Type B pancreatic cell (in vitro differentiated cells): ENCODE results near the gene CNKSR3. TPM values are rescaled to one million over a fixed set of nuclear protein-coding genes. Genes with fewer than 3 reads are reported as not detected.

Experiments
- DNase-seq: peaks from one replicate; pipeline ENCODE4 v3.0.0; 2021; ENCODE audit warnings: mixed read lengths; ENCODE audit not compliant: unreplicated experiment; ENCODE audit errors: extremely low spot score
- H3K27ac Mint-ChIP-seq: 2 replicates; pipeline ENCODE4 v1.8.0; 2021; ENCODE audit warnings: mild to moderate bottlenecking, mixed read lengths
- H3K27me3 Mint-ChIP-seq: 2 replicates; pipeline ENCODE4 v1.8.0; 2021; ENCODE audit warnings: mixed read lengths
- H3K36me3 Mint-ChIP-seq: 2 replicates; pipeline ENCODE4 v1.8.0; 2021; ENCODE audit warnings: mixed read lengths
- H3K4me1 Mint-ChIP-seq: one replicate; pipeline ENCODE4 v1.8.0; 2021; ENCODE audit warnings: mixed read lengths; ENCODE audit not compliant: unreplicated experiment
- H3K4me3 Mint-ChIP-seq: 2 replicates; pipeline ENCODE4 v1.8.0; 2021; ENCODE audit warnings: mild to moderate bottlenecking, mixed read lengths
- H3K9me3 Mint-ChIP-seq: 2 replicates; pipeline ENCODE4 v1.8.0; 2021; ENCODE audit warnings: mixed read lengths
- total RNA-seq: library from RNA; stranded (reverse); gene quantifications from 2 replicates; pipeline ENCODE4 v1.2.1, GENCODE V29; 2021; ENCODE audit warnings: low replicate concordance
- TF ChIP-seq, protein P1 (sequence below): fragments of 200-600 bp; sonication (generic); conservative IDR thresholded peaks from 2 replicates; pipeline ENCODE4 v1.5.0; 2021; ENCODE audit warnings: antibody characterized with exemption, mild to moderate bottlenecking

The CNKSR3 gene
- total RNA-seq, 1 donor from 2014 or later, result 31.0 TPM

DNA sequence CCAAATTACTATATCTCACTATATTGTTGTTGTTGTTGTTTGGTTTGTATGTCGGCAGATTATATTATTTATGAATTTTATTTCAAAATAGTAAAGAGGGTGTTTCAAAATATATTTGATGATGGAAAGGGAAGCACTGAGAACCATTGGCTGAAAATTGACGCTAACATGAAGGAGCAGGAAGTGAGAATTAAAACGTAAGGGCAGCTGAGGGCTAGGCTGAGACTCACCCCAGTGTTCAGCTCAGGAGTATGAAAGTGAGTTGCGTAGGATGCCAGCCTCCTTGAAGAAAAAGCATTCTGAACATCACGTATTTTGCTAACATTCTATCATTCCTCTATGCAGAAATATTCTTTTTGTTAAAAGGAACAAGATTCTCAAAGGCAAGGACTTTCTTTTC lies 143.1 kb downstream of the CNKSR3 start:
- Mint-ChIP-seq H3K27me3 (no peaks in the 10 kb centered on the region), H3K27ac (no peak overlapping the region), H3K4me3 (no peak overlapping the region), H3K9me3 (no peaks in the 10 kb centered on the region), H3K4me1 (peaks cover 19% of the 10 kb centered on the region), H3K36me3 (no peaks in the 10 kb centered on the region)
- TF ChIP-seq, protein P1, sequence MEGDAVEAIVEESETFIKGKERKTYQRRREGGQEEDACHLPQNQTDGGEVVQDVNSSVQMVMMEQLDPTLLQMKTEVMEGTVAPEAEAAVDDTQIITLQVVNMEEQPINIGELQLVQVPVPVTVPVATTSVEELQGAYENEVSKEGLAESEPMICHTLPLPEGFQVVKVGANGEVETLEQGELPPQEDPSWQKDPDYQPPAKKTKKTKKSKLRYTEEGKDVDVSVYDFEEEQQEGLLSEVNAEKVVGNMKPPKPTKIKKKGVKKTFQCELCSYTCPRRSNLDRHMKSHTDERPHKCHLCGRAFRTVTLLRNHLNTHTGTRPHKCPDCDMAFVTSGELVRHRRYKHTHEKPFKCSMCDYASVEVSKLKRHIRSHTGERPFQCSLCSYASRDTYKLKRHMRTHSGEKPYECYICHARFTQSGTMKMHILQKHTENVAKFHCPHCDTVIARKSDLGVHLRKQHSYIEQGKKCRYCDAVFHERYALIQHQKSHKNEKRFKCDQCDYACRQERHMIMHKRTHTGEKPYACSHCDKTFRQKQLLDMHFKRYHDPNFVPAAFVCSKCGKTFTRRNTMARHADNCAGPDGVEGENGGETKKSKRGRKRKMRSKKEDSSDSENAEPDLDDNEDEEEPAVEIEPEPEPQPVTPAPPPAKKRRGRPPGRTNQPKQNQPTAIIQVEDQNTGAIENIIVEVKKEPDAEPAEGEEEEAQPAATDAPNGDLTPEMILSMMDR, result no peak
- DNase-seq, result no peak

DNA sequence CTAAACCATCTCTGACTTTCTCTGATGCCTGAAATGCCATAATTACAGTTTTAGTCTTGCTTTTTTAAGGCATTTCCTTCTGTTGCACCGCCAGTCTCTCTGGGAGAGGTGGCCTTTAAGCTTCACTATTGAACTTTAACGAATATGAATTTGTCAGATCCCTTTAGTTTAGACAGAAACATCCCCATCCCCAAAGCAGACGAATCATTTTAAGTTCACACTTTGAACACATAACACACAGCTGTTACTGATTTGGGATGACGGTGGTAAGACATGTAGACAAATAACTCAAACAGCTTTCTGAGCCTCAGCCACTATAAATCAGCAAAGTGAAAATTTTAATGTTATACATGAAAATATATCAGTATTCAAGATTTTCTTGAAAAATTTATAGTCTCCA lies 146.7 kb downstream of the CNKSR3 start:
- no peak overlapping the region for H3K4me3 Mint-ChIP-seq

DNA sequence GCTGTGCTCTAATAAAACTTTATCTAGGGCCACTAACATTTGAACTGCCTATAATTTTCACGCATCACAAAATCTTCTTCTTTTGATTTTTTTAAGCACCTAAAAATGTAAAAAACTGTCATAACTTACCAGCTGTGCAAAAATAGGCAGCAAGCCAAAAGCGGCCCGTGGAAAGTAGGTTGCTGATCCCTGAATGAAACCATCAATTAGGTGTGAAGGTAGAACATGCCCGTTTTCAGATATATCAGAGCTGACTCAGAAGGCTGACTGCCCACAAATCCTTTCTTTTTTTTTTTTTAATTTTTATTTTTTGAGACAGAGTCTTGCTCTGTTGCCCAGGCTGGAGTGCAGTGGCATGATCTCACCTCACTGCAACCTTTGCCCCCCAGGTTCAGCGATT lies 149.0 kb downstream of the CNKSR3 start:
- Mint-ChIP-seq H3K27ac (no peak overlapping the region), H3K4me1 (peaks cover 12% of the 10 kb centered on the region), H3K27me3 (no peaks in the 10 kb centered on the region), H3K36me3 (no peaks in the 10 kb centered on the region), H3K4me3 (no peak overlapping the region), H3K9me3 (peaks cover 4% of the 10 kb centered on the region)
- TF ChIP-seq, protein P1, result no peak
- DNase-seq, result no peak

More for the DNA sequence above, 146.7 kb downstream of the CNKSR3 start:
- Mint-ChIP-seq H3K36me3 (no peaks in the 10 kb centered on the region), H3K4me1 (peaks cover 12% of the 10 kb centered on the region), H3K27me3 (no peaks in the 10 kb centered on the region), H3K9me3 (peaks cover 4% of the 10 kb centered on the region), H3K27ac (no peak overlapping the region)
- TF ChIP-seq, protein P1, result no peak
- no peak for DNase-seq

DNA sequence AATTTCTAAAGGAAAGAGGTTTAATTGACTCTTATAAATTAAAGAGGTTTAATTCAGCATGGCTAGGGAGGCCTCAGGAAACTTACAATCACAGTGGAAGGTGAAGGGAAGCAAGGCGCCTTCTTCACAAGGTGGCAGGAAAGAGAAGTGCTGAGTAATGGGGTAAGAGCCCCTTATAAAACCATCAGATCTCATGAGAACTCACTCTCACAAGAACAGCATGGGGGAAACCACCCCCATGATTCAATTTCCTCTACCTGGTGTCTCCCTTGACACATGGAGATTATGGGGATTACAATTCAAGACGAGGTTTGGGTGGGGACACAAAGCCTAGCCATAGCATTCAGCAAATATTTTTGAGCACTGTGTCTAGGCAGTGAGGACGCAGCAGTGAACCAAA lies 150.0 kb downstream of the CNKSR3 start:
- Mint-ChIP-seq H3K27me3 (no peaks in the 10 kb centered on the region), H3K36me3 (no peaks in the 10 kb centered on the region), H3K4me3 (no peak overlapping the region), H3K4me1 (peaks cover 12% of the 10 kb centered on the region), H3K27ac (no peak overlapping the region), H3K9me3 (peaks cover 4% of the 10 kb centered on the region)
- no peak for DNase-seq
- TF ChIP-seq, protein P1, result no peak

DNA sequence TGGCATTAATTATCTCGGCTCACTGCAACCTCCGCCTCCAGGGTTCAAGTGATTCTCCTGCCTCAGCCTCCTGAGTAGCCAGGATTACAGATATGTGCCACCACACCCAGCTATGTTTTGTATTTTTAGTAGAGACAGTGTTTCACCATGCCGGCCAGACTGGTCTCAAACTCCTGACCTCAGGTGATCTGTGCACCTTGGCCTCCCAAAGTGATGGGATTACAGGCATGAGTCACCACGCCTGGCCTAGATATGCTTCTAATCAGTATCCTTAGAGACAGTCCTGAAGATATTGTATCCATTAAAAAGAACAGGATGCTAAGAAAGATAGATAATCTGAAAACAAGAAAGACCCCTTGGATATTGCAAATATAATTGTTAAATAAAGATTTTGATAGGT lies 150.8 kb downstream of the CNKSR3 start:
- Mint-ChIP-seq H3K27me3 (no peaks in the 10 kb centered on the region), H3K9me3 (peaks cover 4% of the 10 kb centered on the region), H3K4me1 (peaks cover 17% of the 10 kb centered on the region), H3K4me3 (no peak overlapping the region), H3K36me3 (no peaks in the 10 kb centered on the region), H3K27ac (no peak overlapping the region)
- TF ChIP-seq, protein P1, result no peak
- DNase-seq, result no peak

DNA sequence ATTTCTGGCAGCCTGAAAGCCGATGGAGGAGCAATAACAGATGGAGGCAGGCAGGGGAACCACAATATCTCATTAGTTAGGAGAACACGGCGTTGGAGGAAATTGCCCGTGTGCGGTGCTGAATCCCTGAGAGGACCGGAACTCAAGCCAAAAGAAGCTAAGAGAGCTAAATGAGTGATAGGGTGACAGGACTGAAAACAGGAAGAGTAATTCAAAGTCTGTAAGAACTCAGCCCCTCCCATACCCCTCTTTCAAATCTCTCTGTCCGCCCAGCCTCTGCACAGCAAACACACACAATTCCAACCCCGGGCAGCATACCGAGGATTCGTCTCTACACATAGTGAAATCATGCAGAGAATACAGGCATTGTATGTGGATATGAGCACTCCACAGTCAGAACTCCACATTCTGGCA lies 151.3 kb downstream of the CNKSR3 start:
- no peak for DNase-seq
- Mint-ChIP-seq H3K36me3 (no peaks in the 10 kb centered on the region), H3K4me3 (no peak overlapping the region), H3K4me1 (peaks cover 19% of the 10 kb centered on the region), H3K27ac (no peak overlapping the region), H3K9me3 (peaks cover 4% of the 10 kb centered on the region), H3K27me3 (no peaks in the 10 kb centered on the region)
- TF ChIP-seq, protein P1, result no peak
